HPDE6-E6E7 (cell line): ENCODE results near the gene RASEF.
A peak's percentile ranks its signal among the peaks of the same experiment; 100 is the strongest.

Experiments
- DNase-seq: peaks from one replicate; pipeline ENCODE4 v3.0.0; 2011; ENCODE audit warnings: missing footprints; ENCODE audit errors: extremely low spot score

Gene RASEF

GRCh38 chr9:83056911-83057310 lies 6.0 kb downstream of the RASEF start:
- no peak for DNase-seq

- DNase-seq: no peak
Observed at GRCh38 chr9:83056174-83056573, 6.8 kb downstream of the RASEF start.

GRCh38 chr9:83047839-83048775 lies 14.8 kb downstream of the RASEF start:
- DNase-seq: no peak

- no peak for DNase-seq
Observed at GRCh38 chr9:83043597-83043996, 19.3 kb downstream of the RASEF start.

- DNase-seq: no peak
Observed at GRCh38 chr9:83041771-83042170, 21.2 kb downstream of the RASEF start.

- DNase-seq: no peak
Observed at GRCh38 chr9:83039303-83039702, 23.6 kb downstream of the RASEF start.

GRCh38 chr9:83036043-83036442 lies 26.9 kb downstream of the RASEF start:
- DNase-seq: no peak

GRCh38 chr9:83035143-83035542 lies 27.8 kb downstream of the RASEF start:
- no peak for DNase-seq

GRCh38 chr9:83034587-83034986 lies 28.4 kb downstream of the RASEF start:
- DNase-seq: no peak

GRCh38 chr9:83034026-83034425 lies 28.9 kb downstream of the RASEF start:
- no peak for DNase-seq

- DNase-seq: no peak
Observed at GRCh38 chr9:83032065-83032625, 30.8 kb downstream of the RASEF start.

- no peak for DNase-seq
Observed at GRCh38 chr9:83030391-83031107, 32.4 kb downstream of the RASEF start.

GRCh38 chr9:83029531-83030137 lies 33.3 kb downstream of the RASEF start:
- no peak for DNase-seq

GRCh38 chr9:83027153-83027891 lies 35.6 kb downstream of the RASEF start:
- DNase-seq: peak; percentile 84

GRCh38 chr9:83024506-83025125 lies 38.3 kb downstream of the RASEF start:
- DNase-seq: no peak

- no peak for DNase-seq
Observed at GRCh38 chr9:83023151-83023550, 39.8 kb downstream of the RASEF start.

GRCh38 chr9:83020864-83021263 lies 42.1 kb downstream of the RASEF start:
- no peak for DNase-seq

GRCh38 chr9:83020327-83020726 lies 42.6 kb downstream of the RASEF start:
- DNase-seq: no peak

GRCh38 chr9:83019246-83019645 lies 43.7 kb downstream of the RASEF start:
- no peak for DNase-seq

- no peak for DNase-seq
Observed at GRCh38 chr9:83015897-83016296, 47.0 kb downstream of the RASEF start.
